Measurements from ENCODE around the gene ARHGAP27. TPM values are rescaled to one million over a fixed set of nuclear protein-coding genes. Genes with fewer than 3 reads are reported as not detected.

Gene ARHGAP27
- total and polyA plus RNA-seq, 11 donors: 16.3 to 39.4 (median 25.3) TPM

- intact Hi-C loops (cut with DNase I): loop anchor here (1.0 to 5.0 kb wide), 10 partner anchors 68 to 248 kb away; partner anchors contain the start of genes ACBD4 (in 1 of the 10), FMNL1 (in 1 of the 10) and MAP3K14 (in 1 of the 10)
- WGBS, 4 donors: 5 to 8% (median 8%) methylated on average over 12 to 13 of the region's 13 CpGs
- DNase-seq (peak; percentile 88 to 94 (median 89)), ATAC-seq (peak; percentile 86 to 95 (median 90))
- TF ChIP-seq POLR2A (IDR thresholded peaks at IDR 0.05): no peak
- TF ChIP-seq, protein P1, sequence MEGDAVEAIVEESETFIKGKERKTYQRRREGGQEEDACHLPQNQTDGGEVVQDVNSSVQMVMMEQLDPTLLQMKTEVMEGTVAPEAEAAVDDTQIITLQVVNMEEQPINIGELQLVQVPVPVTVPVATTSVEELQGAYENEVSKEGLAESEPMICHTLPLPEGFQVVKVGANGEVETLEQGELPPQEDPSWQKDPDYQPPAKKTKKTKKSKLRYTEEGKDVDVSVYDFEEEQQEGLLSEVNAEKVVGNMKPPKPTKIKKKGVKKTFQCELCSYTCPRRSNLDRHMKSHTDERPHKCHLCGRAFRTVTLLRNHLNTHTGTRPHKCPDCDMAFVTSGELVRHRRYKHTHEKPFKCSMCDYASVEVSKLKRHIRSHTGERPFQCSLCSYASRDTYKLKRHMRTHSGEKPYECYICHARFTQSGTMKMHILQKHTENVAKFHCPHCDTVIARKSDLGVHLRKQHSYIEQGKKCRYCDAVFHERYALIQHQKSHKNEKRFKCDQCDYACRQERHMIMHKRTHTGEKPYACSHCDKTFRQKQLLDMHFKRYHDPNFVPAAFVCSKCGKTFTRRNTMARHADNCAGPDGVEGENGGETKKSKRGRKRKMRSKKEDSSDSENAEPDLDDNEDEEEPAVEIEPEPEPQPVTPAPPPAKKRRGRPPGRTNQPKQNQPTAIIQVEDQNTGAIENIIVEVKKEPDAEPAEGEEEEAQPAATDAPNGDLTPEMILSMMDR (IDR thresholded peaks at IDR 0.05): peak; percentile 91 to 100 (median 98)
- Histone ChIP-seq H3K9me3 (no peaks in the 10 kb centered on the region), H3K4me1 (peaks cover 0 to 31% (median 14%) of the 10 kb centered on the region in 12 donors), H3K36me3 (no peaks in the 10 kb centered on the region), H3K4me3 (no peak overlapping the region), H3K27me3 (peaks cover 0 to 3% (median 0%) of the 10 kb centered on the region in 9 donors), H3K27ac (peak overlapping the region in 1 of 12 donors; percentile 63)
Measured at GRCh38 chr17:45385331-45385997, 47.2 kb downstream of the ARHGAP27 start.

DNA sequence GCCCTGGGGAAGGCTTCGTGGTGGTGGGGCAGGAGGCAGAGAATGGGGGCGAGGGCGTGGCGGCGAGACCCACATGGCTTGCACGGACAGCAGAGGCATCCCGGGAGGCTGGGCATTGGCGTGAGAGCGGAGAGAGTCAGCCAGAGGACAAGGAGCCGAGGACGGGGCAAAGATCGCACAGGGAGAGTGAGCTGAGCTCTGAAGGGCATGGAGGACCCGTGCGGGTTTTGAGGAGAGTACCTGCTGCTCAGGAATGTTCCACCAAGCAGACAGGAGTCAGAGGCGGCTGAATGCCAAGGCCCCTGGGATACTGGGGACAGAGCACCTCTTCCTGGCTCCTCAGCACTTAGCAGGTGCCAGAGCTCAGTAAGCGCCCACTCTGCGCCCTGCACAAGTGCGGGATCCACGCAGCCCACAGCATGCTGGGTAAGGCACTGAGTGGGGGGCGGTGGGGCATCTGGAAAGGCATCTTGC, 47.8 kb downstream of the ARHGAP27 start:
- DNase-seq: peak in 1 of 5 donors; percentile 35
- WGBS, 4 donors: 58 to 76% (median 73%) methylated on average over 20 of the region's 20 CpGs
- Histone ChIP-seq H3K4me3 (no peak overlapping the region), H3K27ac (peak overlapping the region in 4 of 12 donors; percentile 9 to 63 (median 17)), H3K27me3 (peaks cover 0 to 3% (median 0%) of the 10 kb centered on the region in 9 donors), H3K4me1 (peaks cover 0 to 37% (median 15%) of the 10 kb centered on the region in 12 donors), H3K36me3 (no peaks in the 10 kb centered on the region), H3K9me3 (no peaks in the 10 kb centered on the region)
- TF ChIP-seq, protein P1 (IDR thresholded peaks at IDR 0.05): no peak
- TF ChIP-seq POLR2A (IDR thresholded peaks at IDR 0.05): no peak
- ATAC-seq: peak in 3 of 4 donors; percentile 30 to 51 (median 35)
- intact Hi-C loops (cut with DNase I): loop anchor here (1.0 to 5.0 kb wide), 11 partner anchors 68 to 248 kb away; partner anchors contain the start of genes ACBD4 (in 1 of the 10), FMNL1 (in 1 of the 10) and MAP3K14 (in 1 of the 10)

- H3K27ac ChIP-seq: peak overlapping the region in 4 of 12 donors; percentile 9 to 63 (median 17)
- DNase-seq (no peak), ATAC-seq (no peak)
- no peaks in the 10 kb centered on the region for H3K9me3 ChIP-seq
- no peaks in the 10 kb centered on the region for H3K36me3 ChIP-seq
- intact Hi-C loops (cut with DNase I): loop anchor here in 6 of 10 donors (2.0 to 5.0 kb wide), 4 partner anchors 72 to 163 kb away; partner anchors contain the start of gene FMNL1 (in 1 of the 6)
- peaks cover 0 to 39% (median 15%) of the 10 kb centered on the region in 12 donors for H3K4me1 ChIP-seq
- 33 to 48% (median 44%) methylated on average over 7 of the region's 7 CpGs for WGBS, 4 donors
- no peak for TF ChIP-seq POLR2A (IDR thresholded peaks at IDR 0.05)
- TF ChIP-seq, protein P1 (IDR thresholded peaks at IDR 0.05): no peak
- peaks cover 0 to 2% (median 0%) of the 10 kb centered on the region in 9 donors for H3K27me3 ChIP-seq
- H3K4me3 ChIP-seq: no peak overlapping the region
Measured at GRCh38 chr17:45384047-45384788, 48.5 kb downstream of the ARHGAP27 start.
